DND-41 (cell line): ENCODE measurements around the gene CRISP2.

Experiments used
- EZH2 ChIP-seq: IDR thresholded peaks from 3 replicates; pipeline ENCODE4 v1.6.1; 2012; ENCODE audit warnings: borderline replicate concordance, low read depth, mild to moderate bottlenecking, moderate library complexity, low read length, inconsistent platforms; ENCODE audit not compliant: severe bottlenecking
- TF ChIP-seq, protein P1 (sequence below): IDR thresholded peaks from 2 replicates; pipeline ENCODE4 v1.5.1; 2012; ENCODE audit warnings: borderline replicate concordance, low read length, moderate library complexity, mild to moderate bottlenecking; ENCODE audit not compliant: poor library complexity, severe bottlenecking; ENCODE audit errors: extremely low read depth

DNA sequence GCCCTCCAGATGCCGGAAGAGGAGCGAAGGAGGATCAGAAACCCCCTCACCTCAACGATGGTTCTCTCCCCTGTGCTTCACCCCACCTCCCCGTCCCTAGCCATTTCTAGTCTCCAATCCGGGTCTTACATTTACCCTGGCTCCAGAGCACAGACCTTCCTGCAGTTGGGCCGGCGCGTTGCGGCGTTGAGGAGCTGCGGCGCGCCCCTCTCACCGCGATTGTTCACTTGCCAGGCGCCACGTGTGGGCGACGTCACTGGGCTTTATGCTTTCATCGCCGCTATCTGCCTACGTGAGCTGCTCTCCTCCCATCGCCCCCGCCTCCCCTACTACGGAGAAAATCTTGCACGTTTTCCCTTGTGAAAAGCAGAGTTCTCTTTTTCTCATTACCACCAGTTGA is at the start of gene CRISP2:
- TF ChIP-seq, protein P1, sequence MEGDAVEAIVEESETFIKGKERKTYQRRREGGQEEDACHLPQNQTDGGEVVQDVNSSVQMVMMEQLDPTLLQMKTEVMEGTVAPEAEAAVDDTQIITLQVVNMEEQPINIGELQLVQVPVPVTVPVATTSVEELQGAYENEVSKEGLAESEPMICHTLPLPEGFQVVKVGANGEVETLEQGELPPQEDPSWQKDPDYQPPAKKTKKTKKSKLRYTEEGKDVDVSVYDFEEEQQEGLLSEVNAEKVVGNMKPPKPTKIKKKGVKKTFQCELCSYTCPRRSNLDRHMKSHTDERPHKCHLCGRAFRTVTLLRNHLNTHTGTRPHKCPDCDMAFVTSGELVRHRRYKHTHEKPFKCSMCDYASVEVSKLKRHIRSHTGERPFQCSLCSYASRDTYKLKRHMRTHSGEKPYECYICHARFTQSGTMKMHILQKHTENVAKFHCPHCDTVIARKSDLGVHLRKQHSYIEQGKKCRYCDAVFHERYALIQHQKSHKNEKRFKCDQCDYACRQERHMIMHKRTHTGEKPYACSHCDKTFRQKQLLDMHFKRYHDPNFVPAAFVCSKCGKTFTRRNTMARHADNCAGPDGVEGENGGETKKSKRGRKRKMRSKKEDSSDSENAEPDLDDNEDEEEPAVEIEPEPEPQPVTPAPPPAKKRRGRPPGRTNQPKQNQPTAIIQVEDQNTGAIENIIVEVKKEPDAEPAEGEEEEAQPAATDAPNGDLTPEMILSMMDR, result no peak
- TF ChIP-seq EZH2, result no peak
